KMS-11 (cell line): ENCODE measurements around the gene MFSD11.

Source experiments
- H2AFZ ChIP-seq: fragments of 200-600 bp; sonication (generic); 2 replicates; pipeline ENCODE4 v1.6.1; 2016; ENCODE audit warnings: antibody characterized with exemption, mixed run types, low read depth
- H3K27ac ChIP-seq: fragments of 200-600 bp; sonication (generic); 2 replicates; pipeline ENCODE4 v1.6.1; 2016; ENCODE audit warnings: mild to moderate bottlenecking, mixed run types
- H3K27me3 ChIP-seq: fragments of 200-600 bp; sonication (generic); 2 replicates; pipeline ENCODE4 v1.6.1; 2017; ENCODE audit warnings: mild to moderate bottlenecking, low read depth, mixed run types, moderate library complexity; ENCODE audit not compliant: insufficient read depth
- H3K36me3 ChIP-seq: fragments of 200-600 bp; sonication (generic); 2 replicates; pipeline ENCODE4 v1.6.1; 2017; ENCODE audit warnings: mild to moderate bottlenecking, mixed run types; ENCODE audit not compliant: insufficient read depth
- H3K4me1 ChIP-seq: fragments of 200-600 bp; sonication (generic); 2 replicates; pipeline ENCODE4 v1.6.1; 2016; ENCODE audit warnings: mild to moderate bottlenecking, low read depth, mixed run types; ENCODE audit not compliant: poor library complexity, severe bottlenecking
- H3K4me2 ChIP-seq: fragments of 200-600 bp; sonication (generic); 2 replicates; pipeline ENCODE4 v1.7.0; 2016; ENCODE audit warnings: mild to moderate bottlenecking, mixed run types
- H3K4me3 ChIP-seq: fragments of 200-600 bp; sonication (generic); IDR thresholded peaks from 2 replicates; pipeline ENCODE4 v1.6.1; 2017; ENCODE audit warnings: low read depth, low read length, mixed read lengths; ENCODE audit not compliant: insufficient read depth
- H3K79me2 ChIP-seq: fragments of 200-600 bp; sonication (generic); 2 replicates; pipeline ENCODE4 v1.6.1; 2016; ENCODE audit warnings: low read depth, mixed run types; ENCODE audit not compliant: insufficient read depth
- H3K9ac ChIP-seq: fragments of 200-600 bp; sonication (generic); 2 replicates; pipeline ENCODE4 v1.6.1; 2016; ENCODE audit warnings: mild to moderate bottlenecking, mixed run types
- H4K20me1 ChIP-seq: fragments of 200-600 bp; sonication (generic); 2 replicates; pipeline ENCODE4 v1.6.1; 2016; ENCODE audit warnings: mild to moderate bottlenecking, mixed run types; ENCODE audit not compliant: insufficient read depth
- CTCF ChIP-seq: fragments of 200-600 bp; sonication (generic); conservative IDR thresholded peaks from 2 replicates; pipeline ENCODE4 v1.6.1; 2017; ENCODE audit warnings: low read depth, mild to moderate bottlenecking, antibody characterized with exemption, low read length, moderate library complexity, mixed read lengths

MFSD11 gene

GRCh38 chr17:76772842-76773525, 35.1 kb downstream of the MFSD11 start:
- Histone ChIP-seq H3K27me3 (no peaks in the 10 kb centered on the region), H3K36me3 (peaks cover 4% of the 10 kb centered on the region; the same call in 1 of the 2 replicates)

GRCh38 chr17:76775021-76775600, 37.2 kb downstream of the MFSD11 start:
- Histone ChIP-seq H3K79me2 (no peaks in the 10 kb centered on the region), H3K4me2 (no peak overlapping the region), H3K4me1 (peaks cover 42% of the 10 kb centered on the region), H4K20me1 (no peaks in the 10 kb centered on the region), H3K27me3 (no peaks in the 10 kb centered on the region), H3K9ac (no peak overlapping the region), H3K4me3 (no peak overlapping the region), H3K36me3 (peaks cover 4% of the 10 kb centered on the region; the same call in 1 of the 2 replicates), H3K27ac (no peak overlapping the region), H2AFZ (no peak overlapping the region)
- TF ChIP-seq CTCF, result no peak

More at GRCh38 chr17:76772842-76773525, 35.1 kb downstream of the MFSD11 start:
- TF ChIP-seq CTCF, result no peak
- Histone ChIP-seq H3K9ac (no peak overlapping the region), H3K4me2 (no peak overlapping the region), H3K79me2 (no peaks in the 10 kb centered on the region), H2AFZ (no peak overlapping the region), H4K20me1 (no peaks in the 10 kb centered on the region), H3K4me1 (peaks cover 24% of the 10 kb centered on the region), H3K4me3 (no peak overlapping the region), H3K27ac (0 out of 2 replicates have a peak overlapping the region, but pooled peaks have one; percentile 20)

- Histone ChIP-seq H3K4me2 (peak overlapping the region; percentile 31), H3K4me3 (no peak overlapping the region), H3K27me3 (no peaks in the 10 kb centered on the region), H3K36me3 (no peaks in the 10 kb centered on the region), H4K20me1 (no peaks in the 10 kb centered on the region), H2AFZ (no peak overlapping the region), H3K4me1 (peaks cover 86% of the 10 kb centered on the region), H3K27ac (peak overlapping the region; percentile 90), H3K79me2 (no peaks in the 10 kb centered on the region), H3K9ac (no peak overlapping the region; the same call in 1 of the 2 replicates)
- peak; percentile 27; the same call in 1 of the 2 replicates for TF ChIP-seq CTCF
These were observed 43.4 kb downstream of the MFSD11 start for GRCh38 chr17:76781056-76781982.

GRCh38 chr17:76783146-76783545, 45.2 kb downstream of the MFSD11 start:
- peak overlapping the region; percentile 45; the same call in 1 of the 2 replicates for H3K9ac ChIP-seq
- peak overlapping the region; percentile 16; the same call in 1 of the 2 replicates for H2AFZ ChIP-seq
- H3K4me3 ChIP-seq, result no peak overlapping the region
- H3K4me2 ChIP-seq, result peak overlapping the region; percentile 67
- no peaks in the 10 kb centered on the region for H3K27me3 ChIP-seq
- TF ChIP-seq CTCF, result no peak
- H3K79me2 ChIP-seq, result no peaks in the 10 kb centered on the region
- H3K4me1 ChIP-seq, result peaks cover 97% of the 10 kb centered on the region
- no peaks in the 10 kb centered on the region for H4K20me1 ChIP-seq
- H3K36me3 ChIP-seq, result no peaks in the 10 kb centered on the region
- peak overlapping the region; percentile 90 for H3K27ac ChIP-seq
